Measurements from ENCODE around the gene EEF1AKMT2. TPM values are rescaled to one million over a fixed set of nuclear protein-coding genes. Genes with fewer than 3 reads are reported as not detected.

EEF1AKMT2 gene
- total RNA-seq, 1 donor from 2014 or later, result 41.0 TPM

DNA sequence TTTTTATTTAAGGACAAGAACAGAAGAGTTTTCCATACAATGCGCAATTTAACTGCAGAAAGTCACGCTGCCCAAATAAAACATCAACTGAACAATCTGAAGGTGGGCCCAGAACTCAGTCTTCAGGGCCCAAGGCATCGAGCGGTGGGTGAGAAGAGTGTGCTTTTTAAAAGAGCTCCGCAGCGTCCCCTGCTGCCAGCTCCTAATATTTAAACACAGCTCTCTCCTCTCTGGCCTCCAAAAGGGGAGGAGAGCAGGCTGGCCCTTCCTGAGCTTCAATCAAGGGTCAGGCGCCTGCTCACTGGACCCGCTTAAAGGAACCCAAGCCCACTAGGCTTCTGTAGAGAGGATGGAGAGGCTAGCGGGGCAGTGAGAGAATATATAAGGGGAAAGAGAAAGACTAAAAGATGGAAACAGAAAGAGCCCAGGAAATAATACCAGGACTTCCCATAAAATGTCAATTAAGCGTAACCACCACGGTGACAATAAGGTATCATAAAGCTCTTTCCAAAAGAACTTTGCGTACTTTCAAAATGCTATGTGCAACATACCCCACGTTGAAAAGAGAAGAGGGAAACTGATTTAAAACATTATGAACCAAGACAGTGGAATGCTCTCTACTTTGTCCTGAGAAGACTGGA, 50.3 kb downstream of the EEF1AKMT2 start:
- Histone ChIP-seq H3K27me3 (no peaks in the 10 kb centered on the region), H3K79me2 (ENCODE audit: low read depth) (peaks cover 62% of the 10 kb centered on the region), H2AFZ (replicated peaks) (no peak overlapping the region), H3K4me3 (peak overlapping the region; percentile 17), H3K4me2 (peak overlapping the region; percentile 99), H3K9me3 (ENCODE audit: low read depth) (no peaks in the 10 kb centered on the region), H3K27ac (no peak overlapping the region), H3K4me1 (peaks cover 53% of the 10 kb centered on the region), H3F3A (ENCODE audit: low read depth) (peaks cover 73% of the 10 kb centered on the region), H3K36me3 (no peaks in the 10 kb centered on the region), H4K20me1 (ENCODE audit: low read depth) (peaks cover 73% of the 10 kb centered on the region), H3K9ac (no peak overlapping the region)
- TF ChIP-seq EZH2 (IDR thresholded peaks at IDR 0.05) (no peak), EZH2phosphoT487 (IDR thresholded peaks at IDR 0.05) (no peak)
- TF ChIP-seq, protein P1, sequence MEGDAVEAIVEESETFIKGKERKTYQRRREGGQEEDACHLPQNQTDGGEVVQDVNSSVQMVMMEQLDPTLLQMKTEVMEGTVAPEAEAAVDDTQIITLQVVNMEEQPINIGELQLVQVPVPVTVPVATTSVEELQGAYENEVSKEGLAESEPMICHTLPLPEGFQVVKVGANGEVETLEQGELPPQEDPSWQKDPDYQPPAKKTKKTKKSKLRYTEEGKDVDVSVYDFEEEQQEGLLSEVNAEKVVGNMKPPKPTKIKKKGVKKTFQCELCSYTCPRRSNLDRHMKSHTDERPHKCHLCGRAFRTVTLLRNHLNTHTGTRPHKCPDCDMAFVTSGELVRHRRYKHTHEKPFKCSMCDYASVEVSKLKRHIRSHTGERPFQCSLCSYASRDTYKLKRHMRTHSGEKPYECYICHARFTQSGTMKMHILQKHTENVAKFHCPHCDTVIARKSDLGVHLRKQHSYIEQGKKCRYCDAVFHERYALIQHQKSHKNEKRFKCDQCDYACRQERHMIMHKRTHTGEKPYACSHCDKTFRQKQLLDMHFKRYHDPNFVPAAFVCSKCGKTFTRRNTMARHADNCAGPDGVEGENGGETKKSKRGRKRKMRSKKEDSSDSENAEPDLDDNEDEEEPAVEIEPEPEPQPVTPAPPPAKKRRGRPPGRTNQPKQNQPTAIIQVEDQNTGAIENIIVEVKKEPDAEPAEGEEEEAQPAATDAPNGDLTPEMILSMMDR (IDR thresholded peaks at IDR 0.05), result peak; percentile 83
- peak overlapping the region; percentile 78 for H3K4me3 Mint-ChIP-seq
- no peaks in the 10 kb centered on the region for H3K36me3 Mint-ChIP-seq
- peak; percentile 92 for DNase-seq (ENCODE audit: low spot score)
- H3K27me3 Mint-ChIP-seq (ENCODE audit: insufficient read depth, low read depth), result peaks cover 3% of the 10 kb centered on the region
- no peaks in the 10 kb centered on the region for H3K9me3 Mint-ChIP-seq
- H3K27ac Mint-ChIP-seq, result no peak overlapping the region
- H3K4me1 Mint-ChIP-seq, result peaks cover 76% of the 10 kb centered on the region

DNA sequence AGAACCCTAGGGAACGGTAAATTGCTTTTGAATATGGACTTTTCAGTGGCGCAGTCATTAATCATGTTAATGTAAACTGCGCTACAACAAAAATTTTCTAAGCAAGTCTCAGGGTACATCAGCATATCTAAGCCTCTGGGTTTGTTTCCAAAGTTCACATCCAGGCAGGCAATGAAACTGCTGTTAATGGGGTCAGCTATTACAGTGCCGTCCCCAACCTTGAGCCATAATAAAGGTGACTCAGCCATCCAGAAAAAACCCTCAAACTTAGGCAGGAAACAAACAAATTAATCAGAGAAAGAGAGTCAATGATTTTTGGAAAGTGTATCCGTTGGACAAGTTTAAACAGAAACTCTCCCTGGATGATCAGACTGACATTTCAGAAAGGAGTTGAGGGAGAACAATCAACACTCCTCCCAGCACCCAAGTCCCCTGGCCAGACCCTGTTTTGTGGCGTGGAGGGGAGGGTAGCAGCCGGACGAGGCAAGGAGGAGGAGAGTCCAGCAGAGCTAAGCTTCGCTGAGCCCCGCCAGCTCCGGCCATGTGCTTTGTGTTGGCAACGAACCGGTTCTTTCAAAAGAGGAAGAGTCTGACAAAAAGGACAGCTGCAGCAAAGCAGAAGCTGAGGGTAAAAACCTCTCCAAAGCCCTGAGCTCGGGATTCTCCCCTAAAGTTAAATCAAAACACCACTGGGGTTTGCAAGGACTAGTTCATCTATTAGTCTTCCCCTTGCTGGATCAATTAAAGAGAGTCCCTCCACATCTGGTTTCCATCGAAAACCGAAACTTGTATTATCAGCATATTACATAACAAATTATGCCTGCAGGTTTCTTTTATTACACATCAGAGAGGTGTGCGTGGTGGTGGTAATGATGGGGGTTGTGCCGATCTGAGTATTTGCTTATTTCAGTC, 51.1 kb downstream of the EEF1AKMT2 start:
- peaks cover 51% of the 10 kb centered on the region for H3K4me1 ChIP-seq
- TF ChIP-seq EZH2 (IDR thresholded peaks at IDR 0.05) (no peak), EZH2phosphoT487 (IDR thresholded peaks at IDR 0.05) (no peak)
- TF ChIP-seq, protein P1 (IDR thresholded peaks at IDR 0.05), result no peak
- no peaks in the 10 kb centered on the region for H3K36me3 ChIP-seq
- H2AFZ ChIP-seq (replicated peaks), result no peak overlapping the region
- H3K27me3 ChIP-seq, result no peaks in the 10 kb centered on the region
- peak overlapping the region; percentile 22 for H3K4me3 ChIP-seq
- peak overlapping the region; percentile 67 for H3K4me2 ChIP-seq
- DNase-seq (ENCODE audit: low spot score), result peak; percentile 84
- no peaks in the 10 kb centered on the region for H3K9me3 ChIP-seq (ENCODE audit: low read depth)
- H4K20me1 ChIP-seq (ENCODE audit: low read depth), result peaks cover 77% of the 10 kb centered on the region
- peak overlapping the region; percentile 27 for H3K27ac Mint-ChIP-seq
- H3F3A ChIP-seq (ENCODE audit: low read depth), result peaks cover 65% of the 10 kb centered on the region
- H3K9me3 Mint-ChIP-seq, result no peaks in the 10 kb centered on the region
- peaks cover 74% of the 10 kb centered on the region for H3K4me1 Mint-ChIP-seq
- peaks cover 3% of the 10 kb centered on the region for H3K27me3 Mint-ChIP-seq (ENCODE audit: insufficient read depth, low read depth)
- no peak overlapping the region for H3K9ac ChIP-seq
- peaks cover 69% of the 10 kb centered on the region for H3K79me2 ChIP-seq (ENCODE audit: low read depth)
- H3K36me3 Mint-ChIP-seq, result no peaks in the 10 kb centered on the region
- H3K27ac ChIP-seq, result peak overlapping the region; percentile 35
- H3K4me3 Mint-ChIP-seq, result peak overlapping the region; percentile 78

DNA sequence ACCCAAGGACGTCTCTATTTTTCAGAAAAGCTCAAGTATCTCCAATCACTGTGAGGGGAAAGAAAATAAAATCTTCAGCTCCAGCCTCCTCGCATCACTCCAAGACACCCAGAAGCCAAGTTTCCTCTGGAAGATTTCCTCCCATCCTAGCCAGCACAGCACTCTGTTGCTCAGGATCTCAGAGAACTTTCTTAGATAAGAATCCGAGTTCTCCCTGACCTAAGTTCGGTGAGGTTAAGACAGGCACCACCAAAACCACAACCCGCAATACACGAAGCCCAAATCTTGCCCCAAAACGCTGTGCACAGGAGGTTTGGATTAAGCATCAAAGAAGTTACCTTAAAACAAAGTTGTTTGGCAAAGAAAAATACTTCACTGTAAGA, 51.7 kb downstream of the EEF1AKMT2 start:
- H3K4me3 Mint-ChIP-seq, result peak overlapping the region; percentile 59
- Histone ChIP-seq H3F3A (ENCODE audit: low read depth) (peaks cover 58% of the 10 kb centered on the region), H3K27ac (peak overlapping the region; percentile 7), H3K79me2 (ENCODE audit: low read depth) (peaks cover 74% of the 10 kb centered on the region), H3K4me1 (peaks cover 45% of the 10 kb centered on the region), H3K36me3 (no peaks in the 10 kb centered on the region), H3K9me3 (ENCODE audit: low read depth) (no peaks in the 10 kb centered on the region), H3K27me3 (no peaks in the 10 kb centered on the region), H3K4me3 (peak overlapping the region; percentile 22), H3K9ac (no peak overlapping the region), H2AFZ (replicated peaks) (no peak overlapping the region), H4K20me1 (ENCODE audit: low read depth) (peaks cover 79% of the 10 kb centered on the region), H3K4me2 (peak overlapping the region; percentile 67)
- H3K27me3 Mint-ChIP-seq (ENCODE audit: insufficient read depth, low read depth), result peaks cover 3% of the 10 kb centered on the region
- DNase-seq (ENCODE audit: low spot score), result no peak
- H3K27ac Mint-ChIP-seq, result peak overlapping the region; percentile 27
- H3K4me1 Mint-ChIP-seq, result peaks cover 68% of the 10 kb centered on the region
- no peaks in the 10 kb centered on the region for H3K36me3 Mint-ChIP-seq
- TF ChIP-seq EZH2 (IDR thresholded peaks at IDR 0.05) (no peak), EZH2phosphoT487 (IDR thresholded peaks at IDR 0.05) (no peak)
- TF ChIP-seq, protein P1 (IDR thresholded peaks at IDR 0.05), result no peak
- no peaks in the 10 kb centered on the region for H3K9me3 Mint-ChIP-seq

Measured in neural progenitor cell (in vitro differentiated cells).